Activated naive CD8-positive, alpha-beta T cell treated with anti-CD3 and anti-CD28 coated beads for 36 hours (primary cell): ENCODE measurements around the gene POLR2J3. TPM values are rescaled to one million over a fixed set of nuclear protein-coding genes. Genes with fewer than 3 reads are reported as not detected.
"Not testable (repeated sequence)": the region's sequence is repeated elsewhere in the genome, so short reads cannot be mapped to it uniquely, and the experiment has no call there.

ENCODE experiments used
- DNase-seq: peaks from one replicate; pipeline ENCODE4 v3.0.0; 2021
- H3K27ac Mint-ChIP-seq: one replicate; pipeline ENCODE4 v1.8.0; 2022; ENCODE audit warnings: mild to moderate bottlenecking, moderate library complexity, mixed read lengths
- H3K27me3 Mint-ChIP-seq: one replicate; pipeline ENCODE4 v1.8.0; 2022; ENCODE audit warnings: mild to moderate bottlenecking, mixed read lengths
- H3K36me3 Mint-ChIP-seq: one replicate; pipeline ENCODE4 v1.8.0; 2021; ENCODE audit warnings: mild to moderate bottlenecking, mixed read lengths
- H3K4me1 Mint-ChIP-seq: one replicate; pipeline ENCODE4 v1.8.0; 2021; ENCODE audit warnings: mixed read lengths
- H3K4me3 Mint-ChIP-seq: one replicate; pipeline ENCODE4 v1.8.0; 2022; ENCODE audit warnings: mild to moderate bottlenecking, moderate library complexity, mixed read lengths
- H3K9me3 Mint-ChIP-seq: one replicate; pipeline ENCODE4 v1.8.0; 2022; ENCODE audit warnings: mixed read lengths
- total RNA-seq, 2 experiments: library from RNA; stranded (reverse); gene quantifications; one replicate each; pipeline ENCODE4 v1.2.3, GENCODE V29; 2021

The POLR2J3 gene
- total RNA-seq, result 10 to 100 TPM; 19.7 to 23.3 TPM

- H3K27me3 Mint-ChIP-seq, H3K4me1 Mint-ChIP-seq, H3K36me3 Mint-ChIP-seq, H3K9me3 Mint-ChIP-seq: not testable (repeated sequence)
- H3K27ac Mint-ChIP-seq, result peak within 1 kb of the TSS; percentile 82
- peak within 1 kb of the TSS; percentile 91 for H3K4me3 Mint-ChIP-seq
- DNase-seq, result peak; percentile 97
Measured at GRCh38 chr7:102572261-102573239, at the start of gene POLR2J3. Gene POLR2J3 (minus strand): TSS chr7:102572583. CDS start chr7:102572521, 62 bp downstream.

GRCh38 chr7:102618122-102618521, 45.7 kb upstream of the POLR2J3 start:
- not testable (repeated sequence) for H3K4me1 Mint-ChIP-seq, DNase-seq, H3K9me3 Mint-ChIP-seq, H3K36me3 Mint-ChIP-seq, H3K27me3 Mint-ChIP-seq, H3K4me3 Mint-ChIP-seq, H3K27ac Mint-ChIP-seq

DNA sequence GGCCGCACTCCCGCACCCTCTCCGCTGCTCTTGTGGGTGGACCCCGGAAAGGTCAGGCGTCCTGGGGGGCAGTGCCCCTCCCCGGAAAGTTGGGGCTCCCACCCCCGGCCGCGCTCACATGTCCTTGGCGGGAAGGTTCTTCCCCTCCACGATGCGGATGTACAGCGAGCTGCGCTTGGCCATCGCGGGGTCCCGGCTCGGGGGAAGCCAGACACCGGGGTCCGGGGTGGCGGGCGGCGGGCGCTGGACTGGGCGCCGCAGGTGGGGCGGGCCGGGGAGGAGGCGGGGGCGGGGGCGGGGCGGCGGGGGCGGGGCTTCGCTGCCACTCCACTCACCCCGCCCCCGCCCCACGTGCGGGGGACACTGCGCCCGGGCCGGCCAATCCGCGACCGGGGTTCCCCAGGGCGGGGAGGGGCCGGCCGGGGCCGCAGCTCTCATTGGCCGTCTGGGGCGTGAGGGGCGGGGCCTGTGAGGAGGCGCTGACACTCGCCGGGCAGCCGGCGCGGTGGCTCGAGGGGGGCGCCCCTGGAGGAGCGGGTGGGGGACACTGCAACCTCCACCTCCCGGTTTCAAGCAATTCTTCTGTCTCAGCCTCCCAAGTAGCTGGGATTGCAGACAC, 44.2 kb upstream of the POLR2J3 start, which contains the start of gene RASA4:
TSS of gene RASA4 (minus strand) at position 250 of the 619 bp plus-strand sequence. CDS start at position 183, 67 bp downstream.
- H3K4me3 Mint-ChIP-seq, H3K9me3 Mint-ChIP-seq: not testable (repeated sequence)

DNA sequence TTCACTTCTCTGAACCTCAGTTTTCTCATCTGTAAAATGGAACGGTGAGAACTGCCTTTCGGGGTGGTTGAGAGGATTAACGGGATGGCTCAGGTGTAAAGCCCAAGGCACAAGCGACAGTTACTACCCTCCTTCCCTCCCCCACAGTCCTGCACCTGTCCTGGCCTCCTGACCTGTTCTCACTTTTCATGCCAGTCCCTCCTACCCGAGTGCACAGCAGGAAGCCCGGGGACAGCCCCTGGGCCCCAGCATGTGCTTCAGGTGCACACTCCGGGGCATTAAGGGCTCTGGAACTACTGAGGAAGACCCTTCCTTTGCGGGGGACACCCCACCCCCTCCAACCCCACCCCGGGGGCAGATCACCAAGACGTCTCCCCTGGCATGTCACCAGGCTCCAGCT, 43.5 kb upstream of the POLR2J3 start:
- H3K27ac Mint-ChIP-seq, H3K4me1 Mint-ChIP-seq, DNase-seq, H3K36me3 Mint-ChIP-seq, H3K9me3 Mint-ChIP-seq, H3K27me3 Mint-ChIP-seq, H3K4me3 Mint-ChIP-seq: not testable (repeated sequence)

More for the DNA sequence above, 44.2 kb upstream of the POLR2J3 start, which contains the start of gene RASA4:
- H3K4me1 Mint-ChIP-seq, H3K27ac Mint-ChIP-seq, H3K36me3 Mint-ChIP-seq, H3K27me3 Mint-ChIP-seq: not testable (repeated sequence)
- peak; percentile 37 for DNase-seq

DNA sequence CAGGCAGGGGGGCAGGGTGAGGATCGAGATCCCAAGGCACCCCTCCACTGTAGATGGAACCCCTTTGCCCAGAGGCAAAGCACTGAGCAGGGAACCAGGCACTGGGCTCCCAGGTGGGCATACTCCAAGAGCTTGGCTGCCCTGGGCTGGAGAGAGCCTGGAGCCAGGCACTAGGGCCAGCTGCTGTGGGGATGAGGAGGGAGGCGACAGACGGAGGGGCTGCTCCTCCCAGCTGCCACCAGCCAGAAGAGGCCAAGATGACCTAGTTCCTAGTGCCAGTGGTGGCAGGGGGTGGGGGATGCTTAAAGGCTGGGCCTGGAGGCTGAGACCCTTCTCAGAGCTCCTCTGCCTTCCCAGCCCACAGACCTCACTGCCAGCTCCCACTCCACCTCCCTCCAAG, 42.5 kb upstream of the POLR2J3 start:
- not testable (repeated sequence) for H3K36me3 Mint-ChIP-seq, H3K4me1 Mint-ChIP-seq, H3K4me3 Mint-ChIP-seq, H3K27ac Mint-ChIP-seq, H3K9me3 Mint-ChIP-seq, H3K27me3 Mint-ChIP-seq, DNase-seq

- not testable (repeated sequence) for H3K4me1 Mint-ChIP-seq, DNase-seq, H3K36me3 Mint-ChIP-seq, H3K27ac Mint-ChIP-seq, H3K27me3 Mint-ChIP-seq, H3K9me3 Mint-ChIP-seq, H3K4me3 Mint-ChIP-seq
Measured at GRCh38 chr7:102614346-102614697, 41.9 kb upstream of the POLR2J3 start.

GRCh38 chr7:102613575-102614345, 41.4 kb upstream of the POLR2J3 start:
- not testable (repeated sequence) for H3K27ac Mint-ChIP-seq, H3K9me3 Mint-ChIP-seq, H3K27me3 Mint-ChIP-seq, H3K4me3 Mint-ChIP-seq, H3K36me3 Mint-ChIP-seq, H3K4me1 Mint-ChIP-seq, DNase-seq

- H3K9me3 Mint-ChIP-seq, H3K27ac Mint-ChIP-seq, H3K4me3 Mint-ChIP-seq, H3K4me1 Mint-ChIP-seq, H3K27me3 Mint-ChIP-seq, DNase-seq, H3K36me3 Mint-ChIP-seq: not testable (repeated sequence)
Measured at GRCh38 chr7:102611675-102612325, 39.4 kb upstream of the POLR2J3 start.

DNA sequence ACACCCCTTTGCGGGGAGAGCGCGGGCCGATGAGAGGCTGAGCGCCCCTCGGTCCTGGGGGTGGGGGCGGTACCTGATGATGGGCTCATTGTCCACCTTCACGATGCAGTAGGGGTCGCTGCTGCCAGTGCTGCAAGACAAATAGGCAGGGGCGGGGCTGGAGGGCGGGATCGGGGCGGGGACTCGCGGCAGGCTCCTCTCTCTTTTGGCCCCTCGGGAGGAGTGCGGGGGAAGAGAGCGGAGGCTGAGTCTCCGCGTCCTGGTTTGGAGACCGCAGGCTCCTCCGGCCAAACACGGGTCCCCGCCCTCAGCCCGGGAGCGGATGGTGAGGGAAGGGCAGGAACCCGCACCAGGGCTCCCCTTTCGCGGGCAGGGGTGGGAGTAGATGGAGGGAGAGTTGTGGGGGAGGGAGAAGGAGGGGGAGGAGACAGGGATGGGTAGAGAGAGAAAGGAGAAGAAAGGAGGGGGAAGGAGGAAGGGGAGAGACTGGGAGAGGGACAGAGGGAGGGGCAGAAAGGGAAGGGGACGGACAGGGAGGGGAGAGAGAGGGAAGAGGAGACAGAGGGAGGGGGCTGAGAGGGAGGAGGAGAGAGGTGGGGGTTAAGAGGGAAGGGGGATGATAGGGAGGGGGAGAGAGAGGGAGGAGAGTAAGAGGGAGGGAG, 38.8 kb upstream of the POLR2J3 start:
- H3K36me3 Mint-ChIP-seq, H3K27me3 Mint-ChIP-seq, H3K4me1 Mint-ChIP-seq, H3K4me3 Mint-ChIP-seq, H3K27ac Mint-ChIP-seq, DNase-seq, H3K9me3 Mint-ChIP-seq: not testable (repeated sequence)

DNA sequence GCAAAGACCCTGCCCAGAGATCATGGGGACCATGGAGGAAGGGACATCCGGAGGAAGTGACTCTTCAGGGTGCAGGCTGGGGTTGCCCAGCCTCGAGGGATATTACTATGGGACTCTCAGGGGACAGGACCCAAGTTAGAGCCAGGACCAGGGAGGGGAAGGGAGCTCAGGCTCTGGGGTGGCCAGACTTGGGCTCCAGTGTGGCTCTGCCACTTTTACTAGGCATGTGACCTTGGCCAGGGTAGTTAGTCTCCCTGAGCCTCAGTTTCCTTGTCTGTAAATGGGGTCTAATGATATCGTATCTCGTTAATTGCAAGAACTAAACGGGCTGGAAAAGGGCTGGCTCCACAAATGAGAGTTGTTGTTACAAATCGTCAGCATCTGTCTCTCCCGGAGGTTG, 38.1 kb upstream of the POLR2J3 start:
- H3K9me3 Mint-ChIP-seq, DNase-seq, H3K36me3 Mint-ChIP-seq, H3K4me3 Mint-ChIP-seq, H3K4me1 Mint-ChIP-seq, H3K27ac Mint-ChIP-seq, H3K27me3 Mint-ChIP-seq: not testable (repeated sequence)

DNA sequence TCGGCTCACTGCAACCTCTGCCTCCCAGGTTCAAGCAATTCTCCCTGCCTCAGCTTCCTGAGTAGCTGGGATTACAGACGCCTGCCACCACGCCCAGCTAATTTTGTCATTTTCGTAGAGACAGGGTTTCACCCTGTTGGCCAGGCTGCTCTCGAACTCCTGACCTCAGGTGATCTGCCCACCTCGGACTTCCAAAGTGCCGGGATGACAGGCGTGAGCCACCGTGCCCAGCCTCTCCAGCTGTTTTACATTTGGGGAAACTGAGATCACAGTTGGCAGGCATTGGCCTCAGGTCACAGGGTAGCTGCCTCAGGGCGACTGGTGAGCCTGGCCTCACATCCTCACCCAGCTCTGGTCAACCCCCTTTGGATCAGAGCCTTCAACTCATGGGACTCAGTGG, 37.4 kb upstream of the POLR2J3 start:
- H3K4me3 Mint-ChIP-seq, DNase-seq, H3K27me3 Mint-ChIP-seq, H3K4me1 Mint-ChIP-seq, H3K9me3 Mint-ChIP-seq, H3K27ac Mint-ChIP-seq, H3K36me3 Mint-ChIP-seq: not testable (repeated sequence)

DNA sequence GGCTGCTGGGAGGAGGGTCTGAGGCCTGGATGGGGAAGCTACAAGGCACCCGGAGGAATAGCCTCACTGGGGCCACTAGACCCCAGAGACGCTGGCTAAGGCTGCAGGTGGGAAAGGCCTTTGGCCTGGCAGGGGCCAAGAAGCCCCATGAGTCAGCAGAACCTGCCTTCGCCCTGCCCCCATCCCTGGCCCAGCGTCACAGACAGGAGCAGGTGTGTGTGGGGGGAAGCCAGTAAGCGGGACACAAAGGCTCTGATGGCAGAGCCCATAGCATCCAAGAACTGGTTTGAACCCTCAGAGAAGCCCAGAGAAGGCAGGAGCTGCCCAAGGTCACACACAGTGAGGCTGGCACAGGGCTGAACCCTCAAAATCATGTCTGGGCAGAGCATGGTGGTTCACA, 34.5 kb upstream of the POLR2J3 start:
- not testable (repeated sequence) for H3K9me3 Mint-ChIP-seq, H3K36me3 Mint-ChIP-seq, H3K27ac Mint-ChIP-seq, H3K4me3 Mint-ChIP-seq, H3K27me3 Mint-ChIP-seq, DNase-seq, H3K4me1 Mint-ChIP-seq

GRCh38 chr7:102604431-102605145, 32.2 kb upstream of the POLR2J3 start:
- H3K4me3 Mint-ChIP-seq, H3K36me3 Mint-ChIP-seq, H3K9me3 Mint-ChIP-seq, H3K4me1 Mint-ChIP-seq, H3K27ac Mint-ChIP-seq, H3K27me3 Mint-ChIP-seq, DNase-seq: not testable (repeated sequence)

DNA sequence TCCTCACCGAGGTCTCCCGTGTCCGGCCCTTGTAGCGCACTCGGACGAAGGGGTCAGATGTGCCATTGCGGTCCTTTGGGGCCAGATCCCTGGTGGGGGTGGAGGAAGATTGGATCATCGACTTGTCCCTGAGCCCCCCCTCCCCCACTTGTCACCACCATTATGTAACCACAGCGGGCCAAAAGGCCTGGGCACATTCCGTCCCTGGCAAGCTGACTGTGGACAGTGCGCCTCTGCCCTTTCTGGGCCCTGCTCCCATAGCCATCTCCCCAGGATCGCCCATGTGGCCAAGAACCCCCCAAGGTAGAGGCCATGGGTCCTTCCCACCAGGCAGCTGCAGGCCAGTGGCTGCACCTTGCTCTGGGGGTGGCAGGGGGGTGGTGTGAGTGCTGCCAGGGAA, 29.9 kb upstream of the POLR2J3 start:
- DNase-seq, H3K36me3 Mint-ChIP-seq, H3K9me3 Mint-ChIP-seq, H3K27ac Mint-ChIP-seq, H3K4me1 Mint-ChIP-seq, H3K4me3 Mint-ChIP-seq, H3K27me3 Mint-ChIP-seq: not testable (repeated sequence)
